ENCODE data around the gene OR52E6. TPM values are rescaled to one million over a fixed set of nuclear protein-coding genes. Genes with fewer than 3 reads are reported as not detected.

The OR52E6 gene
- total RNA-seq (ENCODE audit: unreplicated experiment), result not detected
- long read RNA-seq, result 0 reads

GRCh38 chr11:5841797-5842196 is at the start of gene OR52E6:
Gene OR52E6, minus strand, starts transcription at chr11:5841897. Its CDS starts 0 bp downstream, at chr11:5841897.
- Mint-ChIP-seq H3K4me1 (ENCODE audit: unreplicated experiment) (no peaks in the 10 kb centered on the region), H3K4me3 (ENCODE audit: unreplicated experiment) (no peak within 1 kb of the TSS), H3K9me3 (ENCODE audit: unreplicated experiment) (no peaks in the 10 kb centered on the region), H3K27ac (ENCODE audit: unreplicated experiment) (no peak within 1 kb of the TSS), H3K27me3 (ENCODE audit: unreplicated experiment) (no peaks in the 10 kb centered on the region), H3K36me3 (ENCODE audit: low read depth, unreplicated experiment) (no peaks in the 10 kb centered on the region)
- no peak for TF ChIP-seq CTCF (IDR thresholded peaks at IDR 0.05; ENCODE audit: unreplicated experiment)
- no peak for DNase-seq (ENCODE audit: low spot score)

DNA sequence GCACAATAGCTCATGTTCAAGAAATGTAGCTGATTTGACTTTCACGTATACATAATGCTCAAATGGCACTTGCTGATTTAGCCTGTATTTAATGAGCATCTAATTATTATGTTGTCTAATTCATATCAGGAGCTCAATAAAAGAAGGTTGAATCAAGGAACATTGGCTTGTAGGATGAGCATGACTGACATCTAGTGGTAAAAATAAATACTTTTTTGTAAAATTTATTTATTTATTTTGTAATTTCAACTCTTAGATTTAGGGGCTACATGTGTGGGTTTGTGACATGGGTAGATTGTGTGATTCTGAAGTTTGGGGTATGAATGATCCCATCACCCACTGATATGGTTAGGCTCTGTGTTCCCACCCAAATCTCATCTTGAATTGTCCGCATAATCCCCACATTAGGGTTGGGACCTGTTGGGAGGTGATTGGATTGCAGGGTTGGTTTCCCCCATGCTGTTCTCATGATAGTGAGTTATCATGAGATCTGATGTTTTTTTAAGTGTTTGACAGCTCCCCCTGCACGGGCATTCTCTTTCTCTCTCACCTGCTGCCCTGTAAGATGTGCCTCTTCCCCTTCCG is 49.6 kb upstream of the OR52E6 start:
- Mint-ChIP-seq H3K9me3 (ENCODE audit: unreplicated experiment) (no peaks in the 10 kb centered on the region), H3K27me3 (ENCODE audit: unreplicated experiment) (no peaks in the 10 kb centered on the region), H3K27ac (ENCODE audit: unreplicated experiment) (no peak overlapping the region), H3K4me3 (ENCODE audit: unreplicated experiment) (no peak overlapping the region), H3K4me1 (ENCODE audit: unreplicated experiment) (peaks cover 5% of the 10 kb centered on the region), H3K36me3 (ENCODE audit: low read depth, unreplicated experiment) (no peaks in the 10 kb centered on the region)
- DNase-seq (ENCODE audit: low spot score), result no peak
- peak; percentile 88 for TF ChIP-seq CTCF (IDR thresholded peaks at IDR 0.05; ENCODE audit: unreplicated experiment)

DNA sequence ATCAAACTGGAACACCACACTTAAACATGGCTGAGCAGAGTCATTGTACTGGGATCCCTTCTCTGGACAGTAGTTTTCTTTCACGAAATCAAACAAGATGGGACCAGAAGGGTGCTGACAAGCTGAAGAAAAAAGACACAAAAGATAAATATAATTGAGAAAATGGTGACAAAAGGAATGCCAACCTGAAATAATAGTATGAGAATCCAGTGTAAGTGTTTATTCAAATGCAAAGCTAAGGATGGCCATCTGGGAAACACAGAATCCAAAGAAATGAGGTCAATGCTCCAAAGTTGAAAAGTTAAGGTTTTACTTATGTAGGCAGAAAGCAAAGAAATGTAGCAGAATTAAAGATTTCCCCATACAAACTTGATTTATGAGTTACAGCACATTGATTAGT is 46.0 kb upstream of the OR52E6 start:
- no peaks in the 10 kb centered on the region for H3K27me3 Mint-ChIP-seq (ENCODE audit: unreplicated experiment)
- H3K36me3 Mint-ChIP-seq (ENCODE audit: low read depth, unreplicated experiment), result no peaks in the 10 kb centered on the region
- no peak overlapping the region for H3K4me3 Mint-ChIP-seq (ENCODE audit: unreplicated experiment)
- no peak for TF ChIP-seq CTCF (IDR thresholded peaks at IDR 0.05; ENCODE audit: unreplicated experiment)
- H3K27ac Mint-ChIP-seq (ENCODE audit: unreplicated experiment), result no peak overlapping the region
- H3K4me1 Mint-ChIP-seq (ENCODE audit: unreplicated experiment), result peaks cover 5% of the 10 kb centered on the region
- H3K9me3 Mint-ChIP-seq (ENCODE audit: unreplicated experiment), result no peaks in the 10 kb centered on the region
- no peak for DNase-seq (ENCODE audit: low spot score)

GRCh38 chr11:5887172-5887571 is 45.5 kb upstream of the OR52E6 start:
- Mint-ChIP-seq H3K27ac (ENCODE audit: unreplicated experiment) (no peak overlapping the region), H3K9me3 (ENCODE audit: unreplicated experiment) (no peaks in the 10 kb centered on the region), H3K27me3 (ENCODE audit: unreplicated experiment) (no peaks in the 10 kb centered on the region), H3K4me3 (ENCODE audit: unreplicated experiment) (no peak overlapping the region), H3K36me3 (ENCODE audit: low read depth, unreplicated experiment) (no peaks in the 10 kb centered on the region), H3K4me1 (ENCODE audit: unreplicated experiment) (peaks cover 5% of the 10 kb centered on the region)
- no peak for TF ChIP-seq CTCF (IDR thresholded peaks at IDR 0.05; ENCODE audit: unreplicated experiment)
- no peak for DNase-seq (ENCODE audit: low spot score)

DNA sequence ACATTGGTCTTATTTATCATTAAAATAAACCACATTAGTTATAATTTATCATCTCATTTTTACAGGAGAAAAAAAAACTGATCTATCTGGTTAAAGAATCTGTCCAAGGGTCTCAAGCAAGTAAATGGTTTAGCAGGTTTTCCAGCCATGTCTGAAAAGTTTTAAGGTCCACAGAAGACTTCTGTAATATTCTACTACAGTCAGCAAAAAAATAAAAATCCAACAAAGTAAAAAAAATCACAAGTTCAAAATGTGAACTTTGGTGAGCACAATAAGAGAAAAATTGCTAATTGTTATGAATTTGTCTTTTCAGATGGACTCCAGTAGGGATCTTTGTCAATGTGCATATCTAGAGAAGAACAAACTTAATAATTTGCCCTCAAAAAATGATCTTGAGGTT is 40.1 kb upstream of the OR52E6 start:
- Mint-ChIP-seq H3K4me3 (ENCODE audit: unreplicated experiment) (no peak overlapping the region), H3K27me3 (ENCODE audit: unreplicated experiment) (no peaks in the 10 kb centered on the region), H3K27ac (ENCODE audit: unreplicated experiment) (no peak overlapping the region), H3K9me3 (ENCODE audit: unreplicated experiment) (no peaks in the 10 kb centered on the region), H3K36me3 (ENCODE audit: low read depth, unreplicated experiment) (no peaks in the 10 kb centered on the region), H3K4me1 (ENCODE audit: unreplicated experiment) (peaks cover 4% of the 10 kb centered on the region)
- no peak for TF ChIP-seq CTCF (IDR thresholded peaks at IDR 0.05; ENCODE audit: unreplicated experiment)
- no peak for DNase-seq (ENCODE audit: low spot score)

Data from endothelial cell (in vitro differentiated cells).